ENCODE measurements around the gene NUMB.

DNA sequence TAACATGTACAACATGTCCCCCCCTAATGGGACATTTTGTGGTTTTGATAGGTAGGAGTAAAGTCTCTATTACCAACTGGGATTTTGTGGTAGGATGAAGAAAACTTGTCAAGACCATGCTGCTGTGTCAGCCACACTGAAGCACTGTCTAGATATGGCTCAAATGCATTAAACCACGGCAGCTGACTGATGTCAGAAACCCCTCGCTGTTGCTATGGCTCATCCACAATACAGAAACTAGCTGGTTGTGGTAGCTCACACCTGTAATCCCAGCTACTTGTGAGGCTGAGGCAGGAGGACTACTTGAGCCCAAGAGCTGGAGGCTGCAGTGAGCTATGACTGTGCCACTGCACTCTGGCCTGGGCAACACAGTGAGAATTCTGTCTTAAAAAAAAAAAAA lies 181.0 kb downstream of the NUMB start:
- TF ChIP-seq, protein P1, sequence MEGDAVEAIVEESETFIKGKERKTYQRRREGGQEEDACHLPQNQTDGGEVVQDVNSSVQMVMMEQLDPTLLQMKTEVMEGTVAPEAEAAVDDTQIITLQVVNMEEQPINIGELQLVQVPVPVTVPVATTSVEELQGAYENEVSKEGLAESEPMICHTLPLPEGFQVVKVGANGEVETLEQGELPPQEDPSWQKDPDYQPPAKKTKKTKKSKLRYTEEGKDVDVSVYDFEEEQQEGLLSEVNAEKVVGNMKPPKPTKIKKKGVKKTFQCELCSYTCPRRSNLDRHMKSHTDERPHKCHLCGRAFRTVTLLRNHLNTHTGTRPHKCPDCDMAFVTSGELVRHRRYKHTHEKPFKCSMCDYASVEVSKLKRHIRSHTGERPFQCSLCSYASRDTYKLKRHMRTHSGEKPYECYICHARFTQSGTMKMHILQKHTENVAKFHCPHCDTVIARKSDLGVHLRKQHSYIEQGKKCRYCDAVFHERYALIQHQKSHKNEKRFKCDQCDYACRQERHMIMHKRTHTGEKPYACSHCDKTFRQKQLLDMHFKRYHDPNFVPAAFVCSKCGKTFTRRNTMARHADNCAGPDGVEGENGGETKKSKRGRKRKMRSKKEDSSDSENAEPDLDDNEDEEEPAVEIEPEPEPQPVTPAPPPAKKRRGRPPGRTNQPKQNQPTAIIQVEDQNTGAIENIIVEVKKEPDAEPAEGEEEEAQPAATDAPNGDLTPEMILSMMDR (IDR thresholded peaks at IDR 0.05), result no peak
- TF ChIP-seq POLR2A (IDR thresholded peaks at IDR 0.05), result no peak
